GM19328 (cell line): Measurements from ENCODE around the gene C10orf88.
"Not testable (repeated sequence)": the region's sequence is repeated elsewhere in the genome, so short reads cannot be mapped to it uniquely, and the experiment has no call there.

Experiments used
- ATAC-seq: cut with Tn5 transposase; IDR thresholded peaks from one replicate; pipeline ENCODE4 v1.9.1; 2021; ENCODE audit warnings: mild to moderate bottlenecking, moderate library complexity; ENCODE audit not compliant: unreplicated experiment

The C10orf88 gene

DNA sequence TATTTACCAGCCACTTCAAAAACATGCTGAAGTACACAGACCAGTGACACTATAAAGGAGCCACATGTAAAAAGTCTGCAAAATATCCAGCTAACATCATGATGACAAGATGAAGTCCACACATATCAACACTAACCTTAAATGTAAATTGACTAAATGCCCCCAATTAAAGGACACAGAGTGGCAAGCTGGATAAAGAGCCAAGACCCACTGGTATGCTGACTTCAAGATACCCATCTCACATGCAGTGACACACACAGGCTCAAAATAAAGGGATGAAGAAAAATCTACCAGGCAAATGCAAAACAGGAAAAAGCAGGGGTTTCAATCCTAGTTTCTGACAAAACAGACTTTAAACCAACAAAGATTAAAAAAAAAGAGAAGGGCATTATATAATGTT lies 12.9 kb upstream of the C10orf88 start:
- ATAC-seq = no peak

DNA sequence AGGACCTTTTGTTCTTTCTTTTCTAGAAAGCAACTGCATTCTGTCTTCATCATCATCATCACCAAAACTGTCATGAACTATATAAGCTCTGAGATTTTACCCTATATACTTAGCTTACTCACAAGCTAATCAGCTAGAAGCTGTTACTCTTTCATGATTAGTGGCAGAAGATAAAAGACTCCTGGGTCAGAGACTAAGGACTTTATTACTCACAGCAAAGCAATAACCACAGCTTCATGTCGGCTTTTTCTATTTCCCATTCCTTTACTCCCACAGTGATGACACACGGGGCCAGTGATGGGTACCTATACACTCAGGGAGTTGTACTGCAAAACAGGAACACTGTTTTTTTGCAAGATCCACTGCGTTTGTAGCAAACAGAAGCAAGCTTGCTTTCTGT lies 8.4 kb upstream of the C10orf88 start:
- no peak for ATAC-seq

DNA sequence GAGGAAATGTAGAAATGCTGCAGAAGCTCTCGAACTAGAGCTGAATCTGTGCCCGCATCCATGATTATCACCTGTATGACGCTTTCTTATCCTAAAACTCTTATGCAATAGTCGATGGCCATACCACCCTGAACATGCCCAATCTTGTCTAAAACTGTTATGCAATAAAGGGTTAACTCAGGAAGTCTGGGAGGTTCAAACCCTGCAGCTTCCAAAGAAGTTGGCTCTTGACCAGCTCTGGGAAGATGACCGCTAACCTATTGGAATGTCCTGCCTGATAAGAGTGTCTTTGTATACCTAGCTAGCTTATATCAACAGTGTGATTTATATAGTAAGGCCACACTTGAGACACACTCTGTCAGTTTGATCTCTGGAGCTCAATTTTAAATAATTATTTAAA lies 3.4 kb upstream of the C10orf88 start:
- ATAC-seq = no peak

DNA sequence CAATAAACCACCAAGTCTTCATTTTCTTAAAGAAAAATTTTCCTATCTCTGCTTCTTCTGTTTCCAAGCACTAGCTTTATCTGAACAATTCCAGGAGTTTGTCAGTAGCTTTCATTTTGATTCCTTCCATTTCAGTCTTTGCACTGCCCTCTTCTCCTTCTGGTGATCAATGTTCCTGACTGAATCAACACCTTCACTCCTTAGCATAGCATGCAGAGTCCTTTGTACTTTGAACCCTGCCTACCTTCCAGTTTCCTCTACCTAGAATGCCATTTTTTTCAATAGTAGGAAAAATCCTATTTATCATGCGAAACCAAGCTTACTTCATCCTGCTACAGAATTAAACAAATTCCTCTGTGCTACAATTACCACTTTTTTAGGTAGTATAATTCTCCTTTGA lies 1.9 kb upstream of the C10orf88 start:
- ATAC-seq = no peak

DNA sequence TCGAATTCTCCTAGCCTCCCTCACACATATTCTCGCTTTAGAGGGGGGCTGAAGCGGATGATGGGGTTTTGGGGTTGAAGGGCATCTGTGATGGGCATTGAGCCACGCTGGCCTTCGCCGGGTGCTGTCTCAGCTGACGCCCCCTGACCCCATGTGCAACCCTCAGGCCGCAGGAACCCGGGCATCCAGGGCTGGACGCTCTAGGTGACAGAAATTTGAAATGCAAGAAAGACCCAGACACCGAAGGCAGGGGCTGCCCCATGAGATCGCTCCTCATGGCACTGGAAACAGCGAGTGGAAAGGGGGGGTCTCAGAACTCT lies 664 bp upstream of the C10orf88 start:
- no peak for ATAC-seq

DNA sequence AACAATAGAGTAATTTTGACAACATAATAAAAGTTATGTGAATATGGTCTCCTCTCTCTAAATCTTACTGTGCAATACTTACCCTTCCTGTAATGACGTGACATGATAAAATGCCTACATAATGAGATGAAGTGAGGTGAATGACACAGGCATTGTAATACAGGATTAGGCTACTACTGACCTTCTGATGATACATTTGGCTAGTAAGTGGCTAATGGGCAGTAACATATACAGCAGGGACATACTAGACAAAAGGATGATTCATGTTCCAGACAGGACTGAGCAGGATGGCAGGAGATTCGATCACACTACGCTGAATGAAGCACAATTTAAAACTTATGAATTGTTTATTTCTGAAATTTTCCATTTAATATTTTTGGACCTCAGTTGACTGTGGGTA lies 4.7 kb downstream of the C10orf88 start:
- ATAC-seq = no peak

DNA sequence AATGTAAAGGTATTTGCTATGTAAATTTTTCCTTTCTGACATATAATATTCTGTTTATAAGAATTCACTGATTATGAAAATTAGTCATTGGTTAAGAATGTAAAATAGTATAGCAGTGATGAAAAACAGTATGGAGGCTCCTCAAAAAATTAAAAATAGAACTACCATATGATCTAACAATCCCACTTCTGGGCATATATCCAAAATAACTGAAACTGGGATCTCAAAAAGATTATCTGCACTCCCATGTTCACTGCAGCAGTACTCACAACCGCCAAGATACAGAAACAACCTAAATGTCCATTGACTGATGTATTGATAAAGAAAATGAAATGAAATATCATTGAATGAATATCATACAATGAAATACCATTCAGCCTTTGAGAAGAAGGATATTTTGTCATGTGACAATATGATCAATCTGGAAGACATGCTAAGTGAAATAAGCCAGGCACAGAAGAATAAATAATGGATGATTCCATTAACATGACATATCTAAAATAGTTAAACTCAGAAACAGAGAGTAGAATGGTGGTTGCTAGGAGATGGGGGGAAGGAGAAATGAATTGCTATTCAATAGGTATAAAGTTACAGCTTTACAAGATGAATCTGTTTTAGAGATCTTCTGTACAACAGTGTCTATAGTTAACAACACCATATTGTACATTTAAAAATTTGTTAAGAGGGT lies 14.0 kb downstream of the C10orf88 start:
- no peak for ATAC-seq

DNA sequence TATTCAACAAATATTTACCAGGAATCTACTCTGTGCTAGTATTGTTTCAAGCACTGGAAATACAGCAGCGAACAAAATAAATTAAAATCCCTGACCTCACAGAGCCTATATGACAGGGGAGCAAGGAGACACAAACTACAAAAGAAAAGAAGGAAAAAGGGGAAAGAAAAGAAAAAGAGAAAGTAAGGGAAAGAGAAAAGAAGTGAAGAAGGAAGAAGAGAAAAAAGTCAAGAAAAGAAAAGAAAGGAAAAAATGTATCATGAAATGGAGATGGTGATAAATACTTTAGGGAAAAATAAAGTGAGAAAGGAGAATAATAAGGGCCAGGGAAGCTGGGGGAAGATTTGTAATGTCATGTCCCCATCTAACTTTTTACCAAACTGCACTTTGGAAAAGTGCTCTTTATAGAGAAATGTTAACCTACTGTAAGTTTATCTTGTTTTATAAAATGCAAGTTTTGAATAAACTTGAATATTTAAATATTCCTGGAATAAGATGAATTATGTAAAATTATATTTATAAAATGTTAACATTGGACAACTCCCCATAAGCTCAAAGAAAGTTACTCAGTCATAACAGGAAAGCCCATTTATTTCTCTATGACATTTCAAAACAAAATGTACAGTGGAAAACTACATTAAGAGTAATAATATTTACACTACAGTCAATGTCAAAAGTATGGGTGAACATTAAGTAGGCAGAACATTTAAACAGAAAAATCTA lies 14.7 kb downstream of the C10orf88 start:
- no peak for ATAC-seq

DNA sequence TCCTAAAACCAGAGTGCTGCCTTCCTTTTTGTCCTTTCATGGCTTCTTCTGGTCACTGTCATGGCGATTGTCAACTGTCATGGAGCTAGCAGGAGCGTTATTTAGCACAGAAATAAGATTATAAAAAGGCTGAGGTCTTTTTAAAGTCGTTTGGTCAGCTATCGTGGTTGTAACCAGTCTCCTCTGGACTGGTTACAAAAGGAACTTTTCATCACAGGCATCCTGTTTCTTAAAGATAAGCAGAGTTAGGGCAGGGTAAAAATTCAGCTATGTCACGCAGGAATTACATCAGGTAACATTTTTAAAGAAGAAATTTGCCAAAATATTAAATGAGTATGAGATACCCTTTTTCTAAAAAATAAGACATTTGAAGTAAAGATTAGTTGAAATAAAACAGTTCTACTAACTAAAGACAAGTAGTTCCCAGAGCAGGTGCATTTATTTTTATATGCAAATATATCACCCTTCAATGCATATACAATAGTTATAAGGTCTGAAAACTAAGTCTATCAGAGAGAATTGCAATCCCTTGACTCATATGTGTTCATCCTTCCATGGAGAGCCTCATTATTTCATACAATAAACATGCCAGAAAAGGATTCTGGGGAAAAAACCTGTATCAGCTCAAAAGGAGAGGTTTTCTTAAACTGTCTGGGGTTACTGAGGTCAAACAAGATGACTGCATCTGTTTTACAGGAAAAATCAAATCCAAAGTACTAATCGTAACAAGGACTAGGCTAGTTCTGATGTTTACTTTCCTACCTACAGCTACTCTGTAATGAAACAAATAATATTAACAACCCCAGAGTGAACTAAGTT lies 22.7 kb downstream of the C10orf88 start:
- no peak for ATAC-seq

DNA sequence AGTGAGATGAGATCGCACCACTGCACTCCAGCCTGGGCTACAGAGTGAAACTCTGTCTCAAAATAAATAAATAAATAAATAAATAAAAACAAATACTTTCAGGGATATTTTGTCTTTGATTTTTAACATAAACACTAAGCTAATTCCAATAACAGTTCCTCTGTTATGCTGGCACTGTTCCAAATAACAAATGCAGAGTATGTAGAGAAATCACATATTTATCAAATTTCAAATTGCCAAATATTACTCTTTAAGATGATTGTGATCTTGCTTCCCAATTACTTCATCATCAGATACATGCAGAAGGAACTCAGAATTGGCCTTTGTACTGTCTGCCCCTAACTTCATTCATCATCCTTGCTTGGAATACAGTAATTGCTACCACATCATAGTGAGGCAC lies 23.9 kb downstream of the C10orf88 start:
- ATAC-seq = no peak

DNA sequence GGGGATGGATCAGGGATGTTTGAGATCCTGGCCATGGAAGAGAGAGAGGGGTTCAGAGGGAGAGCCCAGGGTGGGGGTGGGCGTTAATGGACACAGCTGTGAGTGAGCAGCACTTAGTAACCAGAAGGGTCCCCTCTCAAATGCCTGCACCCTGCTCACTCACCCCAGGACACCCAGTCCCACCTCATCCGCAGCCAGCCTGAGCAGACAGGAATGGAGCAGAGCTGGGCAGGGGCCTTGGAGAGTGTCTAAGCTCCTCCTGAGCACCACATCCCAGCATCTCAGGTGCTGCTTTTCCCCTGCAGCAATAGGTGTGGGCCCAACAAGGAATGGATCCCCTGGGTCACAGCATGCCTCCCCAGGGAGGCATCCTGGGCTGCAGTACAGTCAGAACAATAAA lies 38.3 kb downstream of the C10orf88 start:
- ATAC-seq = no peak

DNA sequence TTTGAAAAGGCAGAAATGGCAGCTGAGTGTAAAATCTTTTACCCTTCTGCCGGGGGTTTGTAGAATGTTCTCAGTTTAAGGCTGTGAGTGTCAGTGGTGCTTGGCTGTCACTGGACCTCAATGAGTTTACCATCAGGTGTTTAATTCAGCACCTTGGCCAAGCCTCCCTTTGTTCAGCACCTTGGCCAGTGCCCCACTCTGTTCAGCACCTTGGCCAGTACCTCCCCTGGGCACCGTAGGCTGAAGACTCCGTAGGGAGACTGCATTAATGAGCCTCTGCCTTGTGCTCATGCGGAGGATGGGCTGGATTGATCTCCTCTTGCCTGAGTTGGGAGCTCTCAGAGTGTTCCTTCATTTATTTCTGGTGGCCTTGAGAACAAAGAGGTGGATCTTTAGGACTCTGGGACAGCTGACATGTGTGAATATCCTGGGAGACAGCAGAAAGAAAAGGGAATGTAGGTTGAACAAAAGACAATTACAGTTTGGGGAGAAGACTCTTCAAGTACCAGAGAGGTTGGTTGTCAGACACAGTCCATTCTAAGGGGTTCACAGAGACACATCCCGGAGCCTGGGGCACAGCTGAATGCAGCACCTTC lies 42.0 kb downstream of the C10orf88 start:
- ATAC-seq = no peak

DNA sequence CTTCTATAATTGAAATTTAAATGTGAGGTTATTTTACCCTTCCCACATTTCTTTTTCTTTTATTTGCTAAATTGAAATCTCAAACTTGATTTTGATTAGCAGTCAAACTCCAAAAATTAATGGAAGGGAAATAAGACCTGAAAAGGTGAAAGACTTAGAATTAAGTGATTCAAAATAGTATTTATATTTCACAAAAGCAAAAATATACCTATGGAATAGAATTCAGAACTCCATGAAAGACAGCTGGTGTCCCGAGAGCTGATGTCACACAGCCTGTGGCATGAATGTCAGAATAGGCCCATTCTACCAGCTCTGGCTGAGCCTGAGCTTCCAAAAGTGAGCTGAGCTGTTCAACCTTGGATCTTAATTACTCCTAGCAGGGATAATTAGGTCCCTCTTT lies 43.7 kb downstream of the C10orf88 start, which contains the start of gene FAM24A:
Gene FAM24A (plus strand): TSS at position 301 of the 400 bp plus-strand sequence. CDS start 1,025 bp downstream, outside the sequence.
- no peak for ATAC-seq

DNA sequence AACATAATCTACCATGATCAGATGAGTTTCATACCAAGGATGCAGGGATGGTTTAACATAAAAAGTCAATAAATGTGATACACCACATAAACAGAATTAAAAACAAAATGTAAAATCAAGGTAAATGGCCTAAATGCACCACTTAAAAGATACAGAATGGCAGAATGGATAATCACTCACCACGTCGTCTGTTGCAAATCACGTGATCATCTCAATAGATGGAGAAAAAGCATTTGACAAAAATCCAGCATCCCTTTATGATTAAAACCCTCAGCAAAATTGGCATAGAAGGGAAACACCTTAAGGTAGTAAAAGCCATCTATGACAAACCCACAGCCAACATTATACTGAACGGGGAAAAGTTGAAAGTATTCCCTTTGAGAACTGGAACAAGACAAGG lies 50.2 kb downstream of the C10orf88 start:
- ATAC-seq = not testable (repeated sequence)

DNA sequence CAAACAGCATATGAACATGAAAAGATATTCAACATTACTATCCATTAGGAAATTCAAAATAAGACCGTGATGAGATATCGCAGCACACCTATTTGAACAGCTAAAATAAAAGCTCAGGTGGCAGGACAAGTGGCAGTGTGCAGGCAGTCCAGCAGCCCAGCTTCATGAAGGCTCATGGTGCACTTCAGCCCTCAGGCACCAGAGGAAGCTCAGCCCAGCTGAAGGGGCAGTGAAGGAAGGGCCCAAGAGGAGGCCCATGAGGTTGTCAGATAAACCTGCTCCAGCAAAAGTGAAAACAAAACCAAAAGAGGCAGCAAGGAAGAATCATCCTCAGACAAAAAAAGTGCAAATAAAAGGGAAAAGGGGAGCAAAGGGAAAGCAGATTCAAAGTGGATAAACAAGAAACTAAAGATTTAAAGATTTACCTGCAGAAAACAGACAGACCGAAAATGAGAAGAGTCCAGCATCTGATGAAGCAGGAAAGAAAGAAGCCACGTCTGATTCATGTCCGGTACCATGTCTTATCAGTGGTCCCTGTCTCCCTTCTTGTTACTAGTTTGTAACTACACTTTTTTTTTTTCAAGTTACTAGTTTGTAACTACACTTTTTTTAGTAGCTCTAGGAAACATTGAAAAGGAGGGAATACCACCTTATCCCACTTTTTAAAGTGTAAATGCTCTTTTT lies 59.6 kb downstream of the C10orf88 start:
- ATAC-seq = no peak

DNA sequence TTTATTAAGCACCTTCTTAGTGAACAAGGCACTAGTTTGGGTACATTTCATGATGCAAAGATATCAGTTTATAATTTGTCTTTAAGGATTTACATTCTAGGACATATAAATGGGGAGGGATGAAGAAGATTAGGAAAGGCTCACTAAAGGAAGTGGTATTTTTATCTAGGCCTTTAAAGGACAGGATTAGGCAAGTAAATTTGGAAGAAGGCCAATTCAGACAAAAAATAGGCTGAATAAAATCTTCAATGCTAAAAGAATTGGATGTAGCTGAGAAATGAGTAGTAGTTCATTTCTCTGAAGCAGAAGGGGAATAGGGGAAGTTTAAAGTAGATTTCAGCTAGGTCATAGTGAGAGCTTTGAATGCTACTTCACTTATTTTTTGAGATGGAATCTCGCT lies 69.9 kb downstream of the C10orf88 start:
- ATAC-seq = no peak

DNA sequence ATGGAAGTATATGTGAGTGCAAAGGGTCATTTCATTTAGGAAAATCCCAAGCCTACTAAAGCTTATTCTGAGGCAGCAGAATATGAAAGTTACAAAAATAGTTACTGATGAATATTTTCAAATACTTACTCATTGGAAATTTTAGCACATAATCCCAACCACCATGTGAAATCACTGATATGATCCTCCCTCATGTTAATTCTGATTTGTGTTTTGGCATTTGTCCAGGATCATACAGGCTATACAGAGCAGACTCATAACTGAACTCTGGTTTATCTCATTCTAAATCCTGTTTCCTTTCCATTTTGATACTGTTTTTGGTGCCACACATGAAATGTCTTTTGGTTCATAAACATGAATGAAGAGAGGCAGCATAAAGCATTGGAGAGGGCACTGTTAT lies 71.3 kb downstream of the C10orf88 start:
- no peak for ATAC-seq
